GM10847 (cell line): Measurements from ENCODE around the gene GSTM1.

Experiments used
- POLR2A ChIP-seq: IDR thresholded peaks from 2 replicates; pipeline ENCODE4 v1.6.1; 2011; ENCODE audit not compliant: insufficient read length; ENCODE audit errors: extremely low read depth

The GSTM1 gene

GRCh38 chr1:109722908-109723691 is 35.5 kb downstream of the GSTM1 start:
- TF ChIP-seq POLR2A: no peak

GRCh38 chr1:109724933-109725332 is 37.3 kb downstream of the GSTM1 start:
- no peak for TF ChIP-seq POLR2A

- no peak for TF ChIP-seq POLR2A
These were observed 37.9 kb downstream of the GSTM1 start for GRCh38 chr1:109725510-109725909.

- no peak for TF ChIP-seq POLR2A
These were observed 38.4 kb downstream of the GSTM1 start for GRCh38 chr1:109726007-109726406.

DNA sequence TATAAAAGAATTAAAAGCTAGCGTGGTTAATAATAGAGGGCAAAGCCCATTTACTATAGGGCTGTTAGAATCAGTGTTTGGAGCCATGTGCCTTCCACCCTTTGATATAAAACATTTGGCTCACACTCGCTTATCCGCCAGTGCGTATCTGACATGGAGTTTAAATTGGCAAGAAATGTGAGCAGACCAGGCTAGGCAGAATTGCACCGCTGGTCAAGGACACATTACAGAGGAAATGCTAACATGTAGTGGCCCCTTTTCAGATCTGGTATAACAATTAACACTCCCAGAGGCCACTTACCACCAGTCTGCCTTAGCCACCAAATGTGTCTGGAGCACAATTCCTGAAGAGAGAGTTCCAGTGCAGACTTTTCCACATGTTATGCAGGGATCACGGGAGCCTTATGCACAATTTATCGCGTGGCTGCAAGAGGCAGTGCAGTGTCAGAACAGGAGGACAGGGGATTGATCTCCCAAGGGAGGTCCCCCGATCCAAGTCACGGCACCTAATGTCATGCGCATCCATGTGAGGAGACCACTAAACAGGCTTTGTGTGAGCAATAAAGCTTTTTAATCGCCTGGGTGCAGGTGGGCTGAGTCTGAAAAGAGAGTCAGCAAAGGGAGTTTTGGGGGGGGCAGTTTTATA is 39.2 kb downstream of the GSTM1 start:
- no peak for TF ChIP-seq POLR2A

GRCh38 chr1:109728870-109729269 is 41.3 kb downstream of the GSTM1 start:
- TF ChIP-seq POLR2A: no peak

DNA sequence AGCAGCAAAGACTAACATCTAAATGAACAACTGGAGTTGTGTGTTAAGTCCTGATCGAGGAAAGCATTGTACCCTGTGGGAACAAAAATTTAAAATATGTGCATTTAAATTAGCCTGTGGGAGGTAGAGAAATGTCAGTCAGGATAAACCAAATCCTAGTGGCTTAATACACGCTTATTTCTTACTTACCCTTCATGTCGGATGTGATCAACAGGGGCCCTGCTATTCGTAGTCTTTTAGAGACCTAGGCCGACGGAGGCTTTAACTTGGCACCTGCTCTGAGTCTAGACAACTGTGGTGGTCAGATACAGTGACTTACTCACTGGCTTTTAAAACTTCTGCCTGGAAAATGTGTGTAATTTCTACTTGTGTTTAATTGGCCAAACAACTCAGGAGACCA is 43.0 kb downstream of the GSTM1 start:
- no peak for TF ChIP-seq POLR2A

GRCh38 chr1:109732390-109732881 is 44.8 kb downstream of the GSTM1 start:
- TF ChIP-seq POLR2A: no peak

GRCh38 chr1:109733236-109733870 is 45.7 kb downstream of the GSTM1 start:
- no peak for TF ChIP-seq POLR2A

DNA sequence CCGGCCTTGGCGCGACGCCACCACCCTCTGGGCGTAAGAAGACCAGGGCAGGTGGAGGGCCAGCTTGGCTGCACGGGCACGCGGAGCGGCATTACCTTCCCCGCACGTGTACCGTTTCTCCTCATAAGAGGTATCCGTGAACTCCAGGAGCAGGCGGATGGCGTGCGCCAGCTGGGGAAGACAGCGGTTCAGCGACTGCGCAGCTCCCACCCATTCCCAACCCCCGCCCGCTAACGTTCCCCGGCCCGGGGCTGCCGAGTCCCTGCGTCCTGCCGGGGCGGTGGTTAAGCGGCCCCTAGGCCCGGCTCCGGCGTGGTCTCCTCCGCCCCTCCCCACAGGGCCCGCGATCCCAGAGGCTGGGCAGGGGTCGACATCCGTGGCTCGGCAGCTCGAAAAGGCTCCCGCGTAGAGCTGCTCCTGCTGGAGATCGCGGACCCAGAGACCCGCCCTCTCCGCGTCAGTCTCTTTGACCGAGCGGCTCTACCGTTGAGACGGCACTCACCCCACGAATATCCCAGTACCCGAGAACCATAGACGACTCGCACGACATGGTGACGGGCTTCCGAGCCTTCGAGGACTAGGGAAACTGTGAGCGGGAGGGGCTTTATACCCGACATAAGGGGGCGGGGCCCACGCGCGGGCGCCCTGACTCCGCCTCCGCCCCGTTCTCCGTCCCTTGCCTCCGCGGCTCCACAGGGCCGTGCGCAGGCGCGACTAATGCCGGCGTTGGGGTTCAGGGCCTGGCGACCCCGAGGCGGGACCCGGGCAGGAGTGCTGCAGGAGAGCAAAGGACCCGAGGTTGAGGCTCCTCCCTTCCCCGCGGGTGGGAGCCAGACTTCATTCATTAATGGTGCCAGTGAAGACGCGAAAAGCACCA is 52.4 kb downstream of the GSTM1 start:
- TF ChIP-seq POLR2A: no peak

DNA sequence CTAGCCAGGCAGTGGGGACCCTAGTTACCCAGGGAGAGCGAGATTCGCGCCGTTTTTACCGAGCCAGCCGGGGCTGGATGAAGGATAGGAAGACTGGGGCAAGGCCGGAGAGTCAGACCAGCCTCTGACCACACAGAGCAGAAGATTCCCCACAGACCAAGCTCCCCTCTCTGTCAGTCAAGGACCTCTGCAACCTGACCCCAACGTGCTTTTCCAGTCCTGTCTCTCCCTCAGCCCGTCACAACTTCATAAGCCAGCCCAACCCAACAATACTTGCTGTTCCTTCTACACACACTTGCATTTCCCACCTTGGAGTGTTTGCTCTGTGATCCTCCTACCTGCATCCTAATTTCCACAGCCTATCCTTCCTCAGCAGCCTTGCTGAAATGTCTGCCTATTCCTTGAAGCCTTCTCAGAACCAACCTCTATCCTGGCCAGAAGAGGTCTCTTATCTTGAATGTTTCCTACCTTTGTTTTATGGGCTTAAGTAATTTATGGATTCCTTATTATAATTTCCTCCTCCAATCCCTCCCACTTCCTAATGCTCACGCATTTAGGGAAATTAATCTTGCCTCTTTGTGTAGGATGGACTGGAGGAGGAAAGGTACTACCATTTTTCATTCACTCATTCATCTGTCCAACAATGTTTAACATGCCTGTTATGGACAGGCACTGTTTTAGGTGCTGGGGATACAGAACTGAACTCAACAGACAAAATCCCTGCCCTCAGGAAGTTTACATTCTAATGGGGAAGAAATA is 53.2 kb downstream of the GSTM1 start, which contains the start of gene GSTM3:
Gene GSTM3, minus strand, starts transcription at position 424 of the 759 bp plus-strand sequence. CDS start 751 bp downstream, outside the sequence.
- TF ChIP-seq POLR2A: no peak
